RWPE2 (cell line): ENCODE measurements around the gene ZBTB7C.

ENCODE experiments used
- ATAC-seq: fragments of 200-7000 bp; cut with Tn5 transposase; 3 replicates; pipeline ENCODE4 v1.9.1; 2021; ENCODE audit warnings: low read depth
- DNase-seq: peaks from one replicate; pipeline ENCODE4 v3.0.0-alpha.2; 2020; ENCODE audit warnings: low spot score
- H3K27ac ChIP-seq: fragments of 450-650 bp; 2 replicates; pipeline ENCODE4 v1.5.1; 2017; ENCODE audit warnings: mild to moderate bottlenecking; ENCODE audit not compliant: poor library complexity, severe bottlenecking
- H3K27me3 ChIP-seq: fragments of 250-450 bp; sonication (Bioruptor Pico); 2 replicates; pipeline ENCODE4 v1.5.1; 2021; ENCODE audit warnings: mild to moderate bottlenecking, moderate library complexity; ENCODE audit not compliant: insufficient read depth, poor library complexity, severe bottlenecking
- H3K36me3 ChIP-seq: fragments of 250-450 bp; sonication (Bioruptor Pico); 2 replicates; pipeline ENCODE4 v1.5.1; 2020; ENCODE audit warnings: low read depth, mild to moderate bottlenecking, moderate library complexity
- H3K4me1 ChIP-seq: fragments of 250-450 bp; sonication (Bioruptor Pico); 2 replicates; pipeline ENCODE4 v1.5.1; 2021; ENCODE audit warnings: mild to moderate bottlenecking, moderate library complexity; ENCODE audit not compliant: insufficient read depth, poor library complexity, severe bottlenecking
- H3K4me3 ChIP-seq: fragments of 250-450 bp; sonication (Bioruptor Pico); 2 replicates; pipeline ENCODE4 v1.5.1; 2021; ENCODE audit warnings: mild to moderate bottlenecking, moderate library complexity; ENCODE audit not compliant: severe bottlenecking
- H3K9me3 ChIP-seq: fragments of 250-450 bp; sonication (Bioruptor Pico); 2 replicates; pipeline ENCODE4 v1.5.1; 2021; ENCODE audit warnings: mild to moderate bottlenecking, moderate library complexity; ENCODE audit not compliant: severe bottlenecking
- CTCF ChIP-seq: fragments of 450-650 bp; IDR thresholded peaks from one replicate; pipeline ENCODE4 v1.5.1; 2017; ENCODE audit warnings: mild to moderate bottlenecking, moderate library complexity; ENCODE audit not compliant: poor library complexity, severe bottlenecking

The ZBTB7C gene

GRCh38 chr18:48408727-48409590 lies at the start of gene ZBTB7C:
TSS of gene ZBTB7C (minus strand) at chr18:48409383.
- Histone ChIP-seq H3K9me3 (no peaks in the 10 kb centered on the region), H3K4me1 (peaks cover 8% of the 10 kb centered on the region), H3K27ac (no peak within 1 kb of the TSS), H3K4me3 (peak within 1 kb of the TSS; percentile 39), H3K36me3 (no peaks in the 10 kb centered on the region), H3K27me3 (peaks cover 36% of the 10 kb centered on the region)
- no peak for TF ChIP-seq CTCF
- DNase-seq (no peak), ATAC-seq (peak; percentile 20; the same call in 1 of the 3 replicates)

- no peak overlapping the region for H3K27ac ChIP-seq
- ATAC-seq (no peak), DNase-seq (no peak)
- H3K36me3 ChIP-seq = no peaks in the 10 kb centered on the region
- no peaks in the 10 kb centered on the region for H3K9me3 ChIP-seq
- no peak overlapping the region for H3K4me3 ChIP-seq
- TF ChIP-seq CTCF = no peak
- peaks cover 19% of the 10 kb centered on the region for H3K4me1 ChIP-seq
- no peaks in the 10 kb centered on the region for H3K27me3 ChIP-seq
Observed at GRCh38 chr18:48456838-48457237, 47.7 kb upstream of the ZBTB7C start.

- no peaks in the 10 kb centered on the region for H3K27me3 ChIP-seq
- no peak overlapping the region for H3K4me3 ChIP-seq
- DNase-seq (no peak), ATAC-seq (peak; percentile 47)
- no peak overlapping the region for H3K27ac ChIP-seq
- H3K9me3 ChIP-seq = no peaks in the 10 kb centered on the region
- peaks cover 19% of the 10 kb centered on the region for H3K4me1 ChIP-seq
- TF ChIP-seq CTCF = no peak
- no peaks in the 10 kb centered on the region for H3K36me3 ChIP-seq
Observed at GRCh38 chr18:48455555-48456478, 46.6 kb upstream of the ZBTB7C start.

- no peak for ATAC-seq
- H3K4me3 ChIP-seq = no peak overlapping the region
- DNase-seq = no peak
Observed at GRCh38 chr18:48454261-48454757, 45.1 kb upstream of the ZBTB7C start.

More at GRCh38 chr18:48454261-48454757, 45.1 kb upstream of the ZBTB7C start:
- H3K9me3 ChIP-seq = no peaks in the 10 kb centered on the region
- peaks cover 19% of the 10 kb centered on the region for H3K4me1 ChIP-seq
- H3K36me3 ChIP-seq = no peaks in the 10 kb centered on the region
- no peaks in the 10 kb centered on the region for H3K27me3 ChIP-seq
- H3K27ac ChIP-seq = peak overlapping the region; percentile 53
- no peak for TF ChIP-seq CTCF
